HG02870 (cell line): ENCODE measurements around the gene GAB2.
A peak's percentile ranks its signal among the peaks of the same experiment; 100 is the strongest.
"Not testable (repeated sequence)": the region's sequence is repeated elsewhere in the genome, so short reads cannot be mapped to it uniquely, and the experiment has no call there.

ENCODE experiments used
- ATAC-seq: cut with Tn5 transposase; IDR thresholded peaks from one replicate; pipeline ENCODE4 v1.9.1; 2021; ENCODE audit warnings: mild to moderate bottlenecking, moderate library complexity; ENCODE audit not compliant: unreplicated experiment

GAB2 gene

DNA sequence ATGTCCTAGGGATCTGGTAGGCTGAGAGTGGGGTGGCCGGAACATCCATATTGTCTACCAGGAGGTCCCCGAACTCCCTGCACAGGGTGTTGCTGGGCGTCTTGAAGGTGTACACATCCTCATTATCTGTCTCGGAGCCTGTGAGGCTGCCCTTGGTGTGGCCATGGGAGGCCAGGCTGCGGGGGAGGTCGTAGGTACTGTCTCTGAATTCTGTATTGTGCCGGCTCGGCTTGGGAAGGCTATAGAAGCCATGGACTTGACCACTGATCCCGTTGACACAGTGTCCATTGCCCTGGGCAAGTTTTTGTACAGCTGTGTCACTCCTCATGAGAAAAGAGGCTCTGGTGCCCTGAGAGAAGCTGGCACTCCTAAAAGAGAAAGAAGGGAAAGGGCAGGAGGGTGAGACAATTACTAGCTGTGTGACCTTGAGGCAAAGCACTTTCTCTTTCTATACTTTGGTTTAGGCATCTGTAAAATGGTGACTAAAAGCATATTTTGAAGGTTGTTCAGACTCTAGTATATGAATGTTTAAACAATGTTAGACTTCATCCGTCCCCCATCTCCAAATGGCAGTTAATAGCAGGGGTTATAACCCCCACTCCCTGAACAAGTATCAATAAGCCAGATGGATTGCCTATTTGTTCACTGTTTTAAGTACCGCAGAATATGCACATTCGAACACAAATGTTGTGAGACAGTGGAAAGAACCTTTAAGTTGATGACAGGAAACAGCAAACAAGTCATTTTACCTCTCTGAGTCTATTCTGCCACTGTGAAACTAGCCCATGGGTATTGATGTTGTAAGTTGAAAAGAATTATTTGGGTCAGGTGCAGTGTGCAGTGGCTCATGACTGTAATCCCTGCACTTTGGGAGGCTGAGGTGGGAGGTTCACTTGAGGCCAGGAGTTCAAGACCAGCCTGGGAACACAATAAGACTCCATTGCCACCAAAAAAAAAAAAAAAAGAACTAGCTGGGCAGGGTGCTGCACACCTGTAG is 190.6 kb downstream of the GAB2 start:
- ATAC-seq, result no peak

- ATAC-seq, result no peak
These were observed 192.7 kb downstream of the GAB2 start for GRCh38 chr11:78224906-78225420.

- no peak for ATAC-seq
These were observed 193.1 kb downstream of the GAB2 start for GRCh38 chr11:78224506-78224905.

GRCh38 chr11:78223320-78223954 is 194.2 kb downstream of the GAB2 start:
- peak; percentile 65 for ATAC-seq

- not testable (repeated sequence) for ATAC-seq
These were observed 194.9 kb downstream of the GAB2 start for GRCh38 chr11:78222726-78223125.

DNA sequence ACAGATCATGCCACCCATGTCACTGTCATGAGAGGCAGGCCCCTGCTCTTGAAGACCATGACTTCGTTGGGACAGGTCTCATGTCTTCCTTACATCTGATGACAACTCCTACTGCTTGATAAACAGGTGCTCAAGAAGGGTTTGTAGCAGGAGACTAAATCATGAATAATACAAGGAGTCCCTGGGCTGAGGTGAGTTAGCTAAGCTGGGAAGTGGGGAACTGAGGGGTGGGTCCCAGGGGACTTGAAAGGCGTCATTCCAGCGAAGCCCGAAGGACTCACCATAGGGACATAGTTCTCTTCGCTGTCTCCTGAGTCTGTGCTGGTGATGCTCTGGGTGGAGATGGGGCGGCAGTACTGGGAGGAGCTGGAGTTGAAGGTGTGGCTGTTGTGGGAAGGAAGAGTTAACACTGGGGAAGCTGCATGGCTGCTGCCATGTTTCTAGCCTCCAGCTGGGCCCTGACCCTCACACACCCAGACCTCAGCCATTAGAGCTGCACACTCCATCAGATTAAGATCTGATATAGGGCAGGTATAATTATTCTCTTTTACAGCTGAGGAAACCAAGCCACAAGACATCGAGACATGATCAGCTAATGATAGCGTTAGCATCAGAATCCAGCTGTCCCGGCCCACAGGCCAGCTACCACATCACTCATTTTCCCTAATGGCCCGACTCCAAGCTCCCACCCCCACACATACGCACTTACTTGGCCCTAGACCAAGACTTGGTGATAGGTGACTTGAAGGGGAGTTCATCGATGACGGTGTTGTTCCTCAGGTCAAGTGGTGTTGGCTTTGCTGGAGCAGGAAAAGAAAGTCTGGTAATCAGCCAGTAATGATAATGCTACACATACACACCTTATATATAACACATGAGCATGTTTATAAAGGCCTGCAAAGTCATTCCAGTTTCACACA is 196.0 kb downstream of the GAB2 start:
- no peak for ATAC-seq

GRCh38 chr11:78220218-78221157 is 197.1 kb downstream of the GAB2 start:
- no peak for ATAC-seq

DNA sequence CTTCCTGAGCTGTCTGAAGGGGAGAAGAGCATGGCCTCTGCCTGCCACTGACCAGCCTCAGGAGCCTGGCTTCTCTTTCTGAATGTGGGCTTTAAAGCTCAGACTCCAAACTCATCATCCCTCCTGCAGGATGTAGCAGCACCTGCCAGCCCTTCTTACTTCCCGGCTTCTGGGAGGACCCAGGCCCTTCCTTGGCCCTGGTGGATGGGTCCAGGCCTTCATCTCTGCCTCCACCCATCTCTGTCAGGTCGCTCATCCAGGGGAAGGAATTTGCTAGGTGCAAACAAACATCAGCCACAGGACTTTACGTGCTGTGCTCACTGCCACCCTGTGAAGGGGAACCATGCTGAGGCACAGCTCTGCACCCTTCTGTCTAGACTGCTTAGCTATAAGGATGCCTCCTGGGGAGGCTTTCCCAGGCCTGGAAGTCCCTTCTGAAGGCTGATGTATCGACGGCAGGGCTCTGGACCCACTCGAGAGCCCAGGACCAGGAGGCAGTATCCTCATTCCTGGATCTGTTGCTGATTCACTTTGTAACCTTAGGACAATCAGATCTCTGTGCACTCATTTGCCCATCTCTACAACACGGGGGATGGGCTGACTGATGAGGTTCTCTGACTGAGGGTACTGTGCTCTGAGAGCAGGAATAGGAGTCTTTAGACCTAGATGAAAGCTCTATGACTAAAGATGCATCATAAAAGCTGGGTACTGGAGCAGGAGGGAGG is 198.0 kb downstream of the GAB2 start:
- ATAC-seq, result no peak

GRCh38 chr11:78218707-78219492 is 198.7 kb downstream of the GAB2 start:
- no peak for ATAC-seq

DNA sequence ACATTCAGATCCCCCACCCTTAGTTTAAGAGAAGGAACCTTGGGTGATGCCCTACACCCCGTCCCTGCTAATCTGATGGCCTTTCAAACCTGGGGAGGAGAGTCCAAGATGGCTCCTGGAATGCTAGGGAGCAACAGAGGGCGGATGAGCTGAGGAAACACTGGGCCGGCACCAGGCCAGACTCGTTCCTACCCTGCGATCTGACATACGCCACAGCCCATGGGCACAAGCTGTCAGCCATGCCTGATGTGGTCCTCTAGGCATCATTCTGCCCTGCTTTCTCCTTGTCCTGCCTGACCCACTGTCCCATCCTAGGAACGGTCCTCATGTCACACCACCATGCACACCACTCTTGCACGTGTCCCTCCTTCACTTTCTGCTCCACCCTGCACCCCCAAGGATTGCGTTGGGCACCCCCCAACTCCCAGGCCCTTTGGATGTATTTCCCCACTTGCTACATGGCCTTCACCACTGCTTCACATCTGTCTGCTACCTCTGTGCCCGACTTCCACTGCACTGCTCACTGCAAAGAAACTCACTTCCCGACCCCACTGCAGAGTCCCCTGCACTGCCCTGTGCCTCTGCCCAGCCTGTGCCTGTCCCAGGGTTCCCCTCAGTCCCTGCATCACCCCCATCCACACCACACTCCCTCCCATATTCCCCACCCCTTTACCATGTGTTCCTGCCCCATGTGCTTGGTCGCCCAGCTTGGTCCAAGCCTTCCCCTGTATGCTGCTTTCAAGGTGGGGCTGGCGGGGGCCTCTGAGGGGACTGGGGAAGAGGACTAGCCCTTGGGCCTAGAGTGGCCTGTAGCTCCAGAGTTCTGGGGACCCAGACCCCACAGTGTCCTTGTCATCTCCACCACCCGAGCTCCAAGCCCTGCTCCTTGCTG is 199.7 kb downstream of the GAB2 start:
- ATAC-seq, result no peak

DNA sequence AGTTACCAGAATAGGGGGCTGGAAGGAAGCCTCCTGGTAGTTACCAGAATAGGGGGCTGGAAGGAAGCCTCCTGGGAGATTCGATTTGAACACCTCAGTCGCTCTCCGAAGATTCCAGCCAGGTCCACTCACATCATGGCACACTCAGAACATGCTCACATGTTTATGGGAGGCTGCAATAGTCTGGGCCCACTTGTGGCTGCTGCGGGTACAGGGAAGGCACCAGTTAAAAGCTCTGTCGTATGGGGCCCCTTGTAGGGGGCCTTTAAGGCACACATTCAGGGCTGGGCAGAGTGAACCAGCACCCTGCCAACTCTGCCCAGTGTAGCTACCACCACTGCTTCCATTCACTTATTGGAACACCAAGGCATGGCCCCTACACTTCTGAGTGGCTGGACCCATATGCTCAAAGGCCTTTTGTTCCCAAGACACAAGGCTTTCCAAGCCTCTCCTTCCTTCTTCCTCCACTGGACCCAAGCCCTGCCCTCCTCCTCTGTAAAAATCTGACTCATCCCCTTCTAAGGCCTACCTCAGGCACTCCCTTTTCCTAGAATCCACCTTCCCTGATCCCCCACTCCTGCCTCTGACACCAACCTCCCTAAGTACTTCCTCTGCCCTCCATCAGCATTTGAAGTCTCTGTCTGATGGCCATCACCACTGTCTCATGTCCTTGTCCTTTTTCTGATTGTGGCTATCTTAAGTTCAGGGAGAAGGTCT is 200.9 kb downstream of the GAB2 start:
- no peak for ATAC-seq

- no peak for ATAC-seq
These were observed 201.6 kb downstream of the GAB2 start for GRCh38 chr11:78216021-78216420.

GRCh38 chr11:78214331-78215194 is 203.1 kb downstream of the GAB2 start:
- ATAC-seq, result no peak

DNA sequence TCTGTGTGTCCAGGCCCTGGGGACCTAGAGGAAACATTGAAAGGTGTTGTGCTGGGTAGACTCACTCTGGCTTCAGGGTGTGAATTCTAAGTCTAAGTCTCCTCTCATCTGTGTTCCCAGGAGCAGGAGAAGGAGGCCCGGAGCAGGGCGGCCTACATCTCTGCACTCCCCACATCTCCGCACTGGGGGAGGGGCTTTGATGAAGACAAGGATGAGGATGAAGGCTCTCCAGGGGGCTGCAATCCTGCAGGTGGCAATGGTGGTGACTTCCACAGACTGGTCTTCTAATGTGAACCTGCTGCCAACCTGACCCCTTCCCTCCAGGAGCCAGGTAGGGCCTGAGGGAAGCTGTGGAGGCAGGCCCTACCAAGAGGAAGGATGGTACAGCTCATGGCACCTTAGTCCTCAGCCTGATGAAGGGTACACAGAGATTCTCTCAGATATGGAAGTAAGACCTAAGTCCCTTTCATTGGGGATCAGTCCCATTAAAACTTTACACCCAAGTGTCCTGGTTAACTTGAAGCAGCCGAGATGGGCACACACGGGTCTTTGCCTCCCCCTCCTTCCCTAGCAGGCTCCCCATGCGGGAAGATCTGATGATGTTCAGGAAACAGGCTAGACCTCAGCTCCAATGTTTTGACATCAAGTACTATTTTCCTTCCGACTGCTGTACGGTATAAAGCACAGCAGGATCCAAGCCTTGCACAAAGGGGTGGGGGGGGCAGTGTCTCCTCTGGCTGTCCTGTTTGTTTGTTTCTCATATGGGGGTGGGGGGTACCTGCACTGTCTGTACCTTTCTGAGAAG is 203.9 kb downstream of the GAB2 start:
- no peak for ATAC-seq
